Body of pancreas (tissue), 4 donors: ENCODE measurements around the gene MLPH. TPM values are rescaled to one million over a fixed set of nuclear protein-coding genes. Genes with fewer than 3 reads are reported as not detected.
"Not testable (repeated sequence)": the region's sequence is repeated elsewhere in the genome, so short reads cannot be mapped to it uniquely, and the experiment has no call there.

Experiments used
- ATAC-seq: fragments of 150-250 bp; one replicate; pipeline ENCODE4 v1.9.1; 2016
- DNase-seq, 4 donors: peaks; one replicate each; pipeline ENCODE4 v3.0.0-alpha.2; 2019
- H3K27ac ChIP-seq, 4 donors: fragments of 200-600 bp; sonication (generic); 1 replicate in 3 of 4; 2 replicates in 1 of 4; pipeline versions ENCODE4 v1.5.1 to v1.6.1; 2016 to 2019; ENCODE audit warnings: mild to moderate bottlenecking in 1 of 4, mixed read lengths in 1 of 4, moderate library complexity in 1 of 4
- H3K27me3 ChIP-seq, 2 donors: fragments of 200-600 bp; sonication (generic); one replicate each; pipeline ENCODE4 v1.6.0; 2016; ENCODE audit warnings: mild to moderate bottlenecking in 1 of 2
- H3K36me3 ChIP-seq, 2 donors: fragments of 200-600 bp; sonication (generic); replicated peaks in 1 of 2; 2 replicates each; pipeline ENCODE4 v1.5.1; 2016; ENCODE audit warnings: low read depth in 2 of 2; ENCODE audit not compliant: insufficient read depth in 1 of 2
- H3K4me1 ChIP-seq: fragments of 200-600 bp; sonication (generic); one replicate; pipeline ENCODE4 v1.6.0; 2016
- H3K4me3 ChIP-seq, 2 donors: fragments of 200-600 bp; sonication (generic); 1 replicate in 1 of 2; 2 replicates in 1 of 2; pipeline ENCODE4 v1.5.1; 2016 to 2019
- H3K9me3 ChIP-seq, 3 donors: fragments of 200-600 bp; sonication (generic); 1 replicate in 2 of 3; 2 replicates in 1 of 3; pipeline ENCODE4 v1.5.1; 2016
- POLR2A ChIP-seq, 3 donors: fragments of 450-650 bp; IDR thresholded peaks; one replicate each; pipeline ENCODE4 v1.6.1; 2016; ENCODE audit warnings: antibody characterized with exemption in 3 of 3, mild to moderate bottlenecking in 2 of 3
- WGBS, 2 donors: methylation state at CpG; one replicate each; pipeline ENCODE4 v1.1.5; 2017; 5-methylcytosine and 5-hydroxymethylcytosine counted together
- intact Hi-C: fragments of 100-400 bp; cut with DNase I; formaldehyde crosslinking; loops from one replicate; pipeline ENCODE4 v1.15.1; 2023
- total RNA-seq, 2 donors: library from RNA; depleted of rRNA; stranded (reverse); fragments of >200 nt; gene quantifications; one replicate each; pipeline ENCODE4 v1.1.0, GENCODE V29; 2016
- TF ChIP-seq, protein P1 (sequence below), 7 experiments: fragments of 450-650 bp in 4 of 7; fragments of 200-600 bp in 3 of 7; sonication (generic) in 3 of 7; IDR thresholded peaks; one replicate each; pipeline ENCODE4 v1.5.1; 2016 to 2019; ENCODE audit warnings: antibody characterized with exemption in 7 of 7

Gene MLPH
- total RNA-seq, 2 donors from 2014 or later = 30.3 to 64.3 TPM

DNA sequence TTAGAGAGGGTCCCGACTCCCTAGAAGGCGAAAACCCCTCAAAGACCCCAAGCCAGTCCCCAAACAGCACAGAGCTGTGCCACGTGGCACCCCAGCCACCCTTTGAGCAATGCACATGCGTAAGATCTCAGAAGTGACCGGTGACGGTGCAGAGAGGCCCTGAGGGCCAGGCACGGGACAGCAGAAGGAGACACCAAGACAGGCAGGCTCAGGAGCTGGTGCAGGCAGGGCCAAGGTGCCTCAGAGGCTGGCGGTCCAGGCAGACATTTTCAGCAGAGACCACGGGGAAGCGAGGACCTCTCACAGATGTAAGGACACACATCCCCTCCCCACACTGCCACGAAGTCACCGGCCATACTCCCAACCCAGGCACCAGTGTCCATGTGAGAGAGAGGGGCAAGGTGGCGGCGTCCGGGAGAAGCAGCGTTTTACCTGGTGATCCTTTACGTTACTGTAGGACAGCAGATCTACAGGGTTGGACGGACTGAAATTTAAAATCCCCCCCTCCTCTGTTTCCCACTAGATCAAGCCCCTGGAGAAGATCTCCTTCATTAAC lies 105.5 kb downstream of the MLPH start:
- 90 to 94% methylated on average over 15 to 17 of the region's 18 CpGs for WGBS, 2 donors
- Histone ChIP-seq H3K4me1 (peaks cover 70% of the 10 kb centered on the region), H3K27ac (peak overlapping the region in 2 of 4 donors; percentile 93 to 95), H3K9me3 (no peaks in the 10 kb centered on the region), H3K27me3 (no peaks in the 10 kb centered on the region), H3K4me3 (no peak overlapping the region), H3K36me3 (no peaks in the 10 kb centered on the region)
- ATAC-seq (no peak), DNase-seq (no peak)
- no peak for TF ChIP-seq POLR2A (IDR thresholded peaks at IDR 0.05)
- TF ChIP-seq, protein P1, sequence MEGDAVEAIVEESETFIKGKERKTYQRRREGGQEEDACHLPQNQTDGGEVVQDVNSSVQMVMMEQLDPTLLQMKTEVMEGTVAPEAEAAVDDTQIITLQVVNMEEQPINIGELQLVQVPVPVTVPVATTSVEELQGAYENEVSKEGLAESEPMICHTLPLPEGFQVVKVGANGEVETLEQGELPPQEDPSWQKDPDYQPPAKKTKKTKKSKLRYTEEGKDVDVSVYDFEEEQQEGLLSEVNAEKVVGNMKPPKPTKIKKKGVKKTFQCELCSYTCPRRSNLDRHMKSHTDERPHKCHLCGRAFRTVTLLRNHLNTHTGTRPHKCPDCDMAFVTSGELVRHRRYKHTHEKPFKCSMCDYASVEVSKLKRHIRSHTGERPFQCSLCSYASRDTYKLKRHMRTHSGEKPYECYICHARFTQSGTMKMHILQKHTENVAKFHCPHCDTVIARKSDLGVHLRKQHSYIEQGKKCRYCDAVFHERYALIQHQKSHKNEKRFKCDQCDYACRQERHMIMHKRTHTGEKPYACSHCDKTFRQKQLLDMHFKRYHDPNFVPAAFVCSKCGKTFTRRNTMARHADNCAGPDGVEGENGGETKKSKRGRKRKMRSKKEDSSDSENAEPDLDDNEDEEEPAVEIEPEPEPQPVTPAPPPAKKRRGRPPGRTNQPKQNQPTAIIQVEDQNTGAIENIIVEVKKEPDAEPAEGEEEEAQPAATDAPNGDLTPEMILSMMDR (IDR thresholded peaks at IDR 0.05) = no peak
- intact Hi-C loops = no loop called here

DNA sequence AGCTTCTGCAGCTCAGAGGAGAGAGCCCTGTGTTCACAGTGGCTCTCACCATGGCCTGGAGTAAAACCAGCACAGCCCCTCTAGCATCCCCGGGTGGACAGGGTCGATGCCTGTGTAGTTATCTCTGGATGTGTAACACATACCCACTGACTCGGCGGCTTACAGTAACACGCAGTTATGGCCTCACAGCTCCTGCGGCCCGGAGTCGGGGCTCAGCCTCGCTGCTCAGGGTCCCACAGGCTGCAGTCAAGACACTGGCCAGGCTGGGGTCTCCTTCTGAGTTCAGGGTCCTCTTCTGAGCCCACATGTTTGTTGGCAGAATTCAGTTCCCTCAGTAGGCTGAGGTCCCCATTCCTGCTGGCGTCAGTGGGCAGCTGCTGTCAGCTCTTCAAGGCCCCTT lies 106.0 kb downstream of the MLPH start:
- Histone ChIP-seq H3K27me3 (no peaks in the 10 kb centered on the region), H3K4me1 (peaks cover 65% of the 10 kb centered on the region), H3K9me3 (no peaks in the 10 kb centered on the region), H3K36me3 (no peaks in the 10 kb centered on the region), H3K27ac (no peak overlapping the region), H3K4me3 (no peak overlapping the region)
- ATAC-seq (no peak), DNase-seq (no peak)
- WGBS, 2 donors = 92% methylated on average over 5 to 10 of the region's 10 CpGs
- TF ChIP-seq, protein P1 (IDR thresholded peaks at IDR 0.05) = no peak
- TF ChIP-seq POLR2A (IDR thresholded peaks at IDR 0.05) = no peak
- intact Hi-C loops = no loop called here

GRCh38 chr2:237593596-237594320 lies 106.7 kb downstream of the MLPH start:
- Histone ChIP-seq H3K27ac (peak overlapping the region in 3 of 4 donors; percentile 26 to 79 (median 61)), H3K4me1 (peaks cover 58% of the 10 kb centered on the region), H3K27me3 (no peaks in the 10 kb centered on the region), H3K4me3 (no peak overlapping the region), H3K36me3 (no peaks in the 10 kb centered on the region), H3K9me3 (no peaks in the 10 kb centered on the region)
- ATAC-seq (no peak), DNase-seq (no peak)
- no peak for TF ChIP-seq POLR2A (IDR thresholded peaks at IDR 0.05)
- TF ChIP-seq, protein P1 (IDR thresholded peaks at IDR 0.05) = no peak
- intact Hi-C loops = no loop called here
- 93 to 96% methylated on average over 13 to 17 of the region's 17 CpGs for WGBS, 2 donors

GRCh38 chr2:237594514-237594871 lies 107.4 kb downstream of the MLPH start:
- 44 to 55% methylated on average over 5 of the region's 5 CpGs for WGBS, 2 donors

DNA sequence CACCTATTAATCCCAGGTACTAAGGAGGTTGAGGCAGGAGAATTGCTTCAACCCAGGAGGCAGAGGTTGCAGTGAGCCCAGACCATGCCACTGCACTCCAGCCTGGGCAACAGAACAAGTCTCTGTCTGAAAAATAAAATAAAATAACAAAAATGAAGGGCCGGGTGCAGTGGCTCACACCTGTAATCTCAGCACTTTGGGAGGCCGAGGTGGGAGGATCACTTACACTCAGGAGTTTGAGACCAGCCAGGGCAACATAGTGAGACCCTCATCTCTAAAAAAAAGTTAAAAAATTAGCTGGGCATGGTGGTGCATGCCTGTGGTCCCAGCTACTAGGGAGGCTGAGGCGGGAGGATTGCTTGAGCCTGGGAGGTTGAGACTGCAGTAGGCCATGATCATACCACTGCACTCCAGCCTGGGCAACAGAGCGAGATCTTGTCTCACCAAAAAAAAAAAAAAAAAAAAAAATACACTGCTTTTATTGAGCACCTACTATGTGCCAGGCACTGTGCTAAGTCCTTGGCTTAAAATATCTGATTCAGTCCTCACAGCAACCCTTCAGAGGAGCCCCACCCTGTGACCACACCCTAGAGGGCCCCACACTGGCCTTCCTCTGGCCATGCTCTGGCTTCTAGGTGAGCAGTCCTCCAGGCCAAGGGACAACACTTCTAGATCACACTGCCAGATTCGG lies 108.9 kb downstream of the MLPH start:
- ATAC-seq, H3K27me3 ChIP-seq, intact Hi-C loops, H3K9me3 ChIP-seq, H3K36me3 ChIP-seq, DNase-seq, H3K4me3 ChIP-seq: not testable (repeated sequence)
- Histone ChIP-seq H3K4me1 (peaks cover 47% of the 10 kb centered on the region), H3K27ac (peak overlapping the region; percentile 61 to 80 (median 72))
- WGBS, 2 donors = 95% methylated on average over 5 of the region's 5 CpGs

More at GRCh38 chr2:237594514-237594871, 107.4 kb downstream of the MLPH start:
- Histone ChIP-seq H3K36me3 (no peaks in the 10 kb centered on the region), H3K4me3 (no peak overlapping the region), H3K27ac (peak overlapping the region; percentile 61 to 80 (median 72)), H3K27me3 (no peaks in the 10 kb centered on the region), H3K9me3 (no peaks in the 10 kb centered on the region), H3K4me1 (peaks cover 50% of the 10 kb centered on the region)
- intact Hi-C loops = no loop called here
- TF ChIP-seq, protein P1 (IDR thresholded peaks at IDR 0.05) = no peak
- no peak for TF ChIP-seq POLR2A (IDR thresholded peaks at IDR 0.05)
- ATAC-seq = no peak
- no peak for DNase-seq
